Measurements from ENCODE around the gene SERPIND1. TPM values are rescaled to one million over a fixed set of nuclear protein-coding genes. Genes with fewer than 3 reads are reported as not detected.

Gene SERPIND1
- total RNA-seq, 1 donor from 2014 or later = not detected

- H3K9me3 ChIP-seq = no peaks in the 10 kb centered on the region
- no peak overlapping the region for H3K27ac ChIP-seq
- H3K27me3 ChIP-seq = no peaks in the 10 kb centered on the region
- no peak overlapping the region for H3K4me3 ChIP-seq
- peaks cover 38 to 67% of the 10 kb centered on the region in 2 donors for H3K36me3 ChIP-seq
- no peaks in the 10 kb centered on the region for H3K4me1 ChIP-seq
- TF ChIP-seq CTCF (IDR thresholded peaks at IDR 0.05) = no peak
- no peak for DNase-seq (ENCODE audit: low spot score in 2 of 2)
- intact Hi-C loops (cut with DNase I) = no loop called here
Measured at GRCh38 chr22:20741008-20741633, 32.8 kb upstream of the SERPIND1 start.

GRCh38 chr22:20741634-20742581, 32.0 kb upstream of the SERPIND1 start:
- peaks cover 46 to 72% of the 10 kb centered on the region in 2 donors for H3K36me3 ChIP-seq
- intact Hi-C loops (cut with DNase I) = no loop called here
- no peak overlapping the region for H3K4me3 ChIP-seq
- peak in 2 of 3 experiments; percentile 53 to 56 for TF ChIP-seq CTCF (IDR thresholded peaks at IDR 0.05)
- DNase-seq (ENCODE audit: low spot score in 2 of 2) = no peak
- H3K27ac ChIP-seq = no peak overlapping the region
- H3K27me3 ChIP-seq = no peaks in the 10 kb centered on the region
- H3K4me1 ChIP-seq = no peaks in the 10 kb centered on the region
- no peaks in the 10 kb centered on the region for H3K9me3 ChIP-seq

GRCh38 chr22:20742764-20743163, 31.1 kb upstream of the SERPIND1 start:
- Histone ChIP-seq H3K4me1 (no peaks in the 10 kb centered on the region), H3K27me3 (no peaks in the 10 kb centered on the region), H3K9me3 (no peaks in the 10 kb centered on the region), H3K4me3 (no peak overlapping the region), H3K36me3 (peaks cover 51 to 81% of the 10 kb centered on the region in 2 donors), H3K27ac (no peak overlapping the region)
- intact Hi-C loops (cut with DNase I) = no loop called here
- no peak for DNase-seq (ENCODE audit: low spot score in 2 of 2)
- no peak for TF ChIP-seq CTCF (IDR thresholded peaks at IDR 0.05)

GRCh38 chr22:20744456-20744855, 29.5 kb upstream of the SERPIND1 start:
- intact Hi-C loops (cut with DNase I) = no loop called here
- TF ChIP-seq CTCF (IDR thresholded peaks at IDR 0.05) = no peak
- H3K36me3 ChIP-seq = peaks cover 49 to 88% of the 10 kb centered on the region in 2 donors

GRCh38 chr22:20745119-20745518, 28.8 kb upstream of the SERPIND1 start:
- peaks cover 54 to 94% of the 10 kb centered on the region in 2 donors for H3K36me3 ChIP-seq
- no peak overlapping the region for H3K4me3 ChIP-seq
- no peaks in the 10 kb centered on the region for H3K9me3 ChIP-seq
- no peak for TF ChIP-seq CTCF (IDR thresholded peaks at IDR 0.05)
- H3K27me3 ChIP-seq = no peaks in the 10 kb centered on the region
- no peaks in the 10 kb centered on the region for H3K4me1 ChIP-seq
- no peak overlapping the region for H3K27ac ChIP-seq
- no peak for DNase-seq (ENCODE audit: low spot score in 2 of 2)
- intact Hi-C loops (cut with DNase I) = no loop called here

More at GRCh38 chr22:20744456-20744855, 29.5 kb upstream of the SERPIND1 start:
- DNase-seq (ENCODE audit: low spot score in 2 of 2) = no peak
- Histone ChIP-seq H3K9me3 (no peaks in the 10 kb centered on the region), H3K4me1 (no peaks in the 10 kb centered on the region), H3K4me3 (no peak overlapping the region), H3K27me3 (no peaks in the 10 kb centered on the region), H3K27ac (no peak overlapping the region)
